Sciatic nerve (tissue), 2 donors: ENCODE data around the gene BRD7. TPM values are rescaled to one million over a fixed set of nuclear protein-coding genes. Genes with fewer than 3 reads are reported as not detected.

Experiments
- ATAC-seq: fragments of 200-7000 bp; cut with Tn5 transposase; one replicate; pipeline ENCODE4 v1.9.1; 2020; ENCODE audit warnings: mild to moderate bottlenecking, moderate library complexity
- DNase-seq: peaks from one replicate; pipeline ENCODE4 v3.0.0-alpha.2; 2020; ENCODE audit warnings: low spot score
- intact Hi-C: fragments of 100-400 bp; cut with DNase I; formaldehyde crosslinking; loops from one replicate; pipeline ENCODE4 v1.14.2; 2022
- total RNA-seq: library from RNA; stranded (reverse); fragmentation: NEBNext Ultra II Directional; extraction: Animal tissue kit (Norgen Biotek cat#: 25700); gene quantifications from one replicate; pipeline ENCODE4 v1.2.1, GENCODE V29; 2021
- donor health status: DM: no; HTN: no; CAD: no.
- donor health status: DM: no; HTN: no; CAD: no.

BRD7 gene
- total RNA-seq, 1 donor from 2014 or later: 73.5 TPM

- intact Hi-C loops: no loop called here
Measured at GRCh38 chr16:50331570-50331969, 37.2 kb downstream of the BRD7 start.

DNA sequence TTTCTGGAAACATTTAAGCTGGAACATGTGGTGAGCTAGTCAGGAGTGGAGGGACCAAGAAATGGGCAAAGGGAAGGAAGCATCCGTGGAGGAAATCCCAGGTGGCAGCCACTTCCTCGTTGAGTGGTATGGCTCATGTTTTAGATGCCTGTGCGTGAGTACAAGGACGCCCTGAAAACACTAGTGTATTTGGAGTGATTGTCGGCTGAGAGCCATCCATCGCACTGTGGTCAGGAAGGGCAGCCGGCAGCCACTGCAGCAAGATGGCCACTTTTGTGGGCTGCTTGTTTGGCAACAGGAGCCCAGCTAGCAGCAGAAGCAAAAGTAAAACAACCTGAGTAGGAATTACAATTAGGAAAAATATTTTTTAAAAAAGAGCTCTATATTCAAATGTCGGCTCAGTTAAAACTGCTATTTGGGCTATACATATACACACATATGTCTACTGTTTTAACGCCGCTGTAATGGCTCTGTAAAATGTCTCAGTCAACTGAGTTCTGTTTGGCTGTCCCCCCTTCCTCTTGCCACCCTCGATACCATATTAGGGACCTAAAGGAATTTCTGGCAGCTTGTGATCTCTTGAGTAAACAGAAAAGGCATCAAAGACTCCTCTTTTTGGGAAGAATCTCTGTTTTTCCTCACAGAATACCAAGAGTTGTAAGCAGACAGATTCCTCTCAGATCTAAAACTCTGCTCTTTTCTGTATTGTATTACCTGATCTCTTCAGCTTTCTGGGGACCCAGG lies 39.2 kb downstream of the BRD7 start:
- intact Hi-C loops: no loop called here
- ATAC-seq (peak; percentile 36), DNase-seq (no peak)

More at GRCh38 chr16:50331570-50331969, 37.2 kb downstream of the BRD7 start:
- no peak for ATAC-seq
- DNase-seq: no peak

- intact Hi-C loops: no loop called here
- DNase-seq (no peak), ATAC-seq (peak; percentile 76)
Measured at GRCh38 chr16:50326835-50327465, 41.8 kb downstream of the BRD7 start.

- no peak for ATAC-seq
Measured at GRCh38 chr16:50326264-50326663, 42.5 kb downstream of the BRD7 start.

GRCh38 chr16:50324345-50324744 lies 44.4 kb downstream of the BRD7 start:
- ATAC-seq (no peak), DNase-seq (no peak)
- intact Hi-C loops: no loop called here

More at GRCh38 chr16:50326264-50326663, 42.5 kb downstream of the BRD7 start:
- DNase-seq: no peak
- intact Hi-C loops: no loop called here

- DNase-seq: no peak
- ATAC-seq: no peak
- intact Hi-C loops: no loop called here
Measured at GRCh38 chr16:50323335-50324011, 45.3 kb downstream of the BRD7 start.

- no peak for DNase-seq
- intact Hi-C loops: no loop called here
- ATAC-seq: no peak
Measured at GRCh38 chr16:50322333-50322732, 46.5 kb downstream of the BRD7 start.

DNA sequence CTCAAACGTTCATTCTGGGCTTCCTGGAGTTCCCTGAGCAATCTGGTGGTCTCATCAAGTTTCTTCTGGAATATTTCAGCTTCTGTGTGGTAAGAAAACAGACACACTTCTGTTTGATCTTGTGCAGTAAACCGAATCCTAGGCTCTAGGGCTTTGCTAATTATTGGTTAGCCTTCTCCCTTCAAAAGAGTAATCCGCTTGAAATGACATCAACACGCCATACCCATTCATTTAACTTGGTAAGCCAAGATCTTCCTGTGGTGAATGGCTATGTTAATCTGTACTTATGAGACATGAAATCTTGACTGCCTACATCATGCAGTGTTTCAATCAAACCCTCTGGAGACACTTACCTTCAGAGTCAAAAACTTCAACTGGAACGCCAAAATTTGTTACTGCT lies 48.5 kb downstream of the BRD7 start:
- DNase-seq (no peak), ATAC-seq (no peak)
- intact Hi-C loops: no loop called here

GRCh38 chr16:50318796-50319578 lies 49.8 kb downstream of the BRD7 start:
- intact Hi-C loops: no loop called here
- no peak for ATAC-seq
- no peak for DNase-seq

GRCh38 chr16:50316848-50317630 lies 51.7 kb downstream of the BRD7 start:
- ATAC-seq: no peak
- intact Hi-C loops: no loop called here

GRCh38 chr16:50316102-50316847 lies 52.5 kb downstream of the BRD7 start:
- ATAC-seq (no peak), DNase-seq (no peak)
- intact Hi-C loops: no loop called here

More at GRCh38 chr16:50316848-50317630, 51.7 kb downstream of the BRD7 start:
- DNase-seq: no peak

DNA sequence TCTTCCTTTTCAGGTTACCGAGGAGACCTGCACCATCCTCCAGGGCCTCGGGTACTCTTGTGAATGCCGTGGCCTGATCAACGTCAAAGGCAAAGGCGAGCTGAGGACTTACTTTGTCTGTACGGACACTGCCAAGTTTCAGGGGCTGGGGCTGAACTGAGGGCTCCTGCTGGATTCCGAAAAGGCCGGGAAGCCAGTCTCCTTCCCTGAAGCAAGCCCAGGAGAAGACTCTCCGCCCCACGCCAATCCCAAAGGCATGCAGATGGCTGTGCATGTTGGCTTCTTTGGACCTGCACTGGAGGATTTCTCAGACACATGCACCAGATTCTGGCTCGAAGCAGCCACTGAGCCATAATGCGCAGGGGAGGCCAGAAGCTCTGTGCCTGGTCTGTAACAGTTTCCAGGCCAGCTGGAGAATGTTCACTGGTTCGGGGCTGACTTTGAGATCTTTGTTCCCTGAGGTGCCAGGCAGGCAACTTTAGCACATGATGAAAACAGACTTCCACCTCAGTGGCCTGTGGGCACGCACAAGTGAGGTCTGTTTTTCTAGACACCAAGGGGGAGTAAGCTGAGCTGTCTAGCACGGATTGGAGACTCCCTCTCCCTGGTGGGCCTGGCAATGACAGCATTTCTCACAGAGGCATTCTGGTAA lies 53.3 kb downstream of the BRD7 start:
- ATAC-seq: peak; percentile 6
- intact Hi-C loops: no loop called here
- no peak for DNase-seq

- intact Hi-C loops: no loop called here
- DNase-seq (no peak), ATAC-seq (no peak)
Measured at GRCh38 chr16:50314665-50315064, 54.1 kb downstream of the BRD7 start.

DNA sequence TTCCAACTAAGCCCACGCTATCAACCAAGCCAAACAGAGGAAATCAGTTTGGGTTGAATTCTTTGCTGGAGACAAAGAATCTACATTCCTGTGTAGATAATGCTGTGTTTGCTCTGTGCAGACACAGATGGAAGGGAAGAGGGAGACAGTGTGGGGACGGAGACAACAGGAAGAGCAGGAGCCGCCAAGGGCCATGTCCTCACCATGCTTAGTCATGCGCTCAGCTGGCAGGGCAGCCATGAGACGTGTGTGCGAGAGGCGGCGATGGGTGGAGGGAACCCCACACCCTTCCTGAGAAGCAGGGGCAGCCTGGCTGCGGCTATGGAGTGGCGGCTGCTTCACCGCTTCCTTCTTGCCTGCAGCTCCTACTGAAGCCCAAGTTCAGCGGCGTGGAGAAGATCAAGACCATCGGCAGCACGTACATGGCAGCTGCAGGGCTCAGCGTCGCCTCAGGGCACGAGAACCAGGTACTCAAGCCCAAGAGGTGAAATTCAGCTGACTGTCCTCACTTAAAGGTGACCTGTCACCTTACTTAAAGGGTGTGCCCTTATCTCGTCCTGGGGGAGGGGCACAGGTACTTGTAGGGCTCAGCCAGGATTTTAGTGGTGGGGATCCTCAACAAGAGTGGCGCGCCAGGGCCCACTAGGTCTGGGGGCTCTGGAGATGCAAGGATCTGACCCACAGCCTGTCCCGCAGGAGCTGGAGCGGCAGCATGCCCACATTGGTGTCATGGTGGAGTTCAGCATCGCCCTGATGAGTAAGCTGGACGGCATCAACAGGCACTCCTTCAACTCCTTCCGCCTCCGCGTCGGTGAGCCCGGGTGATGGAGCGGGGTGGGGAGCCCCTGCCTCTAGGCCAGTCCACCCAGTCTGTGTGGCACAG lies 55.0 kb downstream of the BRD7 start:
- peak; percentile 60 for ATAC-seq
- intact Hi-C loops: no loop called here
- no peak for DNase-seq

GRCh38 chr16:50311891-50312501 lies 56.8 kb downstream of the BRD7 start:
- DNase-seq (no peak), ATAC-seq (no peak)
- intact Hi-C loops: no loop called here

DNA sequence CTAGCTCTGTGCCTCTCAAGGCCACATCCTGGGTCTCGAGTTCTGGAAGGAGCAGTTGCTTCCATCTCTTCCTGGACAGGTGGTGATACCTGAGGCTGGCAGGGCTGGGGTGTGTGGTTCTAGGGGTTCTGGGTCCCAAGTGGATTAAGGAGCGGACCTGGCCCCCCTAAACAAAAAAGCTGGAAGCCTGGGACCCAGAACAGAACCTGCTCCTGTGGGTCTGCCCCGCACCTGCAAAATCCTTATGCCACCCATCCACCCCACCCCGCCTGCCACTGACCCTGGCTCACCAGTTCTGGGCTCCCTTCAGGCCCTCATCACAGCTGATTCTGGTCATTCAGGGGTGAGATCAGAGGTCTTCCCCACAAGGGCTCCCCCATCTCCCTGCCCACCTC lies 57.7 kb downstream of the BRD7 start:
- DNase-seq (no peak), ATAC-seq (no peak)
- intact Hi-C loops: no loop called here
